Spleen (tissue), 11 donors: ENCODE results near the gene MMP1. TPM values are rescaled to one million over a fixed set of nuclear protein-coding genes. Genes with fewer than 3 reads are reported as not detected.

Experiments
- DNase-seq: peaks from one replicate; pipeline ENCODE4 v3.0.0-alpha.2; 2020
- H3K27ac ChIP-seq, 8 donors: fragments of 200-600 bp; sonication (generic) in 7 of 8; 1 replicate in 4 of 8; 2 replicates in 4 of 8; pipeline versions ENCODE4 v1.5.0 to v1.8.0; 2016 to 2021; ENCODE audit warnings: inconsistent platforms in 4 of 8, mild to moderate bottlenecking in 4 of 8, moderate library complexity in 1 of 8
- H3K27me3 ChIP-seq, 7 donors: fragments of 200-600 bp; sonication (generic) in 6 of 7; replicated peaks in 1 of 7; 1 replicate in 4 of 7; 2 replicates in 3 of 7; pipeline versions ENCODE4 v1.5.0 to v1.8.0; 2016 to 2021; ENCODE audit warnings: inconsistent platforms in 3 of 7, mild to moderate bottlenecking in 1 of 7
- H3K36me3 ChIP-seq, 6 donors: fragments of 200-600 bp; sonication (generic) in 5 of 6; 1 replicate in 4 of 6; 2 replicates in 2 of 6; pipeline versions ENCODE4 v1.5.0 to v1.8.0; 2016 to 2021; ENCODE audit warnings: inconsistent platforms in 2 of 6
- H3K4me1 ChIP-seq, 6 donors: fragments of 200-600 bp; sonication (generic) in 5 of 6; 1 replicate in 3 of 6; 2 replicates in 3 of 6; pipeline versions ENCODE4 v1.5.0 to v1.8.0; 2016 to 2021; ENCODE audit warnings: inconsistent platforms in 3 of 6
- H3K4me3 ChIP-seq, 8 donors: fragments of 200-600 bp; sonication (generic) in 7 of 8; 1 replicate in 4 of 8; 2 replicates in 4 of 8; pipeline versions ENCODE4 v1.5.0 to v1.8.0; 2016 to 2021; ENCODE audit warnings: inconsistent platforms in 4 of 8, mild to moderate bottlenecking in 4 of 8, moderate library complexity in 2 of 8
- H3K9me3 ChIP-seq, 8 donors: fragments of 200-600 bp; sonication (generic) in 7 of 8; 1 replicate in 4 of 8; 2 replicates in 4 of 8; pipeline versions ENCODE4 v1.5.0 to v1.8.0; 2016 to 2021; ENCODE audit warnings: inconsistent platforms in 4 of 8
- CTCF ChIP-seq, 11 experiments: fragments of 200-600 bp in 7 of 11; fragments of 450-650 bp in 4 of 11; sonication (generic) in 4 of 11; IDR thresholded peaks in 8 of 11; conservative IDR thresholded peaks in 3 of 11; 1 replicate in 7 of 11; 2 replicates in 4 of 11; pipeline versions ENCODE4 v1.4.0 to v1.8.0; 2016 to 2021; ENCODE audit warnings: antibody characterized with exemption in 11 of 11, inconsistent platforms in 4 of 11, mild to moderate bottlenecking in 1 of 11
- POLR2A ChIP-seq, 3 donors: fragments of 450-650 bp; IDR thresholded peaks; one replicate each; pipeline ENCODE4 v1.5.1; 2017; ENCODE audit warnings: antibody characterized with exemption in 3 of 3, mild to moderate bottlenecking in 1 of 3
- POLR2AphosphoS5 ChIP-seq, 3 donors: sonication (generic); formaldehyde crosslinking; IDR thresholded peaks; one replicate each; pipeline ENCODE4 v1.5.1; 2017; ENCODE audit warnings: antibody characterized with exemption in 3 of 3
- WGBS, 5 donors: extraction: QIAGEN DNeasy Blood & Tissue Kit in 3 of 5; methylation state at CpG; one replicate each; pipeline versions ENCODE4 v1.1.5 to v1.1.7; 2013 to 2018; 5-methylcytosine and 5-hydroxymethylcytosine counted together
- intact Hi-C: fragments of 100-400 bp; cut with DNase I; formaldehyde crosslinking; loops from one replicate; pipeline ENCODE4 v1.15.0; 2023; ENCODE audit warnings: low total_unique reads
- polyA plus RNA-seq, 3 donors: library from polyadenylated mRNA; stranded (reverse); fragments of 200-250 nt; gene quantifications; one replicate each; pipeline ENCODE4 v1.2.1, GENCODE V29; 2013
- total RNA-seq, 7 donors: library from RNA; depleted of rRNA in 3 of 7; stranded (reverse); fragments of >200 nt in 3 of 7; fragmentation: NEBNext Ultra II Directional in 4 of 7; extraction: Animal tissue kit (Norgen Biotek cat#: 25700) in 4 of 7; gene quantifications; one replicate each; pipeline versions ENCODE4 v1.1.0 to v1.2.1, GENCODE V29; 2016 to 2021
- donor health status: healthy with polysubstance abuse.
- donor health status: DM: no; HTN: no; CAD: no; lungs with moderate emphysema.
- donor health status: DM: no; HTN: no; CAD: no.
- donor health status: Bipolar disorder and iron deficiency.
- donor health status: healthy.
- donor health status: DM: no; HTN: no; CAD: no.
- donor health status: DM: yes; HTN: yes; CAD: no.

Gene MMP1
- total and polyA plus RNA-seq, 10 donors: 1.00 to 8.8 (median 2.3) TPM

DNA sequence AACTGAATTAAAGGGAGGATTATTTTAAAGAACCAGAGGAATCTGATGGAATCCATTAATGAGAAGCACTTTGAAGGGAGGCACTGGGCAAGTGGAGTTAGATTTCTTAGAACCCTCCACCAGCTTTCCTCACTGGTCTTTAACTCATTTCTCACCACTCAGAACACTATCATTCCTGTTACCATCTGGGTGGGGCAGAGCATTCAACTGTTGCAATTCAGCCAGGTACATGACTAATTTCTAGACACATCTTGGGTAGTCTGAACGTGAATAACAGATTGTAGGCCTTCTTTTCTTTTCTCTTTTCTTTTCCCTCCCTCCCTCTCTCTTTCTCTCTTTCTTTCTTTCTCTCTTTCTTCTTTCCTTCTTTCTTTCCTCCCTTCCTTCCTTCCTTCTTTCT is 15.5 kb upstream of the MMP1 start:
- Histone ChIP-seq H3K4me1 (no peaks in the 10 kb centered on the region), H3K36me3 (no peaks in the 10 kb centered on the region)
- intact Hi-C loops: no loop called here

DNA sequence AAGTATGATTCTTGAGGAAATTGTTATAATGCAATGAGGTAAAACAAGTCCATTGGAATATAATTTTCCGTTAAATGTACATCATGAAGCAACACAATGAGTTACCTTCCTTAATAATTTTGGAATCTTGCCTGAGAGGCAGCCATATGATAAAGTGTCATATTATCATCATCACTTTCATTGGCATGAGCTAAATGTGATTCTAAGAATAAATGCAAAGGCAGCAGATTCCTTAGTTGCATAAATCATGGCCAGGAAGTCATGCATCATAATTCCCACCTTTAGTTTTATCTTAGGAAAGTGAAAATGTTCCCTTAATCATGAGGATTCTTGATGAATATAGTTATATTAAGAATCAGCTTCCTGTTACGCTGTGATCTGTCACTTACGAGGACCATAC is 14.2 kb upstream of the MMP1 start:
- H3K4me1 ChIP-seq: no peaks in the 10 kb centered on the region
- H3K9me3 ChIP-seq: peaks cover 0 to 12% (median 6%) of the 10 kb centered on the region in 8 donors
- intact Hi-C loops: no loop called here
- TF ChIP-seq POLR2A (IDR thresholded peaks at IDR 0.05) (no peak), CTCF (IDR thresholded peaks at IDR 0.05 in 8 of 11, conservative IDR thresholded peaks at IDR 0.05 in 3 of 11) (no peak), POLR2AphosphoS5 (IDR thresholded peaks at IDR 0.05) (no peak)
- no peak overlapping the region for H3K27ac ChIP-seq
- WGBS, 5 donors: 69 to 81% (median 75%) methylated on average over 3 of the region's 3 CpGs
- peaks cover 0 to 15% (median 0%) of the 10 kb centered on the region in 7 donors for H3K27me3 ChIP-seq
- H3K4me3 ChIP-seq: no peak overlapping the region
- no peak for DNase-seq
- H3K36me3 ChIP-seq: no peaks in the 10 kb centered on the region

More for the DNA sequence above, 15.5 kb upstream of the MMP1 start:
- no peak for TF ChIP-seq CTCF (IDR thresholded peaks at IDR 0.05 in 8 of 11, conservative IDR thresholded peaks at IDR 0.05 in 3 of 11)
- TF ChIP-seq POLR2AphosphoS5 (IDR thresholded peaks at IDR 0.05): no peak
- TF ChIP-seq POLR2A (IDR thresholded peaks at IDR 0.05): no peak
- no peak overlapping the region for H3K27ac ChIP-seq
- WGBS, 5 donors: 63 to 79% (median 75%) methylated on average over 1 of the region's 1 CpG
- peaks cover 0 to 9% (median 0%) of the 10 kb centered on the region in 7 donors for H3K27me3 ChIP-seq
- H3K9me3 ChIP-seq: peaks cover 0 to 17% (median 7%) of the 10 kb centered on the region in 8 donors
- no peak overlapping the region for H3K4me3 ChIP-seq
- no peak for DNase-seq

GRCh38 chr11:102810950-102811660 is 13.1 kb upstream of the MMP1 start:
- TF ChIP-seq POLR2A (IDR thresholded peaks at IDR 0.05): no peak
- no peak for TF ChIP-seq CTCF (IDR thresholded peaks at IDR 0.05 in 8 of 11, conservative IDR thresholded peaks at IDR 0.05 in 3 of 11)
- no peak for TF ChIP-seq POLR2AphosphoS5 (IDR thresholded peaks at IDR 0.05)
- intact Hi-C loops: no loop called here

GRCh38 chr11:102809971-102810370 is 12.0 kb upstream of the MMP1 start:
- DNase-seq: no peak
- H3K36me3 ChIP-seq: no peaks in the 10 kb centered on the region
- H3K9me3 ChIP-seq: peaks cover 0 to 3% (median 0%) of the 10 kb centered on the region in 8 donors
- peaks cover 0 to 15% (median 0%) of the 10 kb centered on the region in 7 donors for H3K27me3 ChIP-seq
- intact Hi-C loops: no loop called here
- 77 to 88% (median 80%) methylated on average over 2 of the region's 2 CpGs for WGBS, 5 donors
- TF ChIP-seq POLR2AphosphoS5 (IDR thresholded peaks at IDR 0.05) (no peak), CTCF (IDR thresholded peaks at IDR 0.05 in 8 of 11, conservative IDR thresholded peaks at IDR 0.05 in 3 of 11) (no peak), POLR2A (IDR thresholded peaks at IDR 0.05) (no peak)
- H3K4me3 ChIP-seq: no peak overlapping the region
- no peak overlapping the region for H3K27ac ChIP-seq
- H3K4me1 ChIP-seq: no peaks in the 10 kb centered on the region

More at GRCh38 chr11:102810950-102811660, 13.1 kb upstream of the MMP1 start:
- H3K36me3 ChIP-seq: no peaks in the 10 kb centered on the region
- DNase-seq: no peak
- H3K9me3 ChIP-seq: peaks cover 0 to 10% (median 0%) of the 10 kb centered on the region in 8 donors
- H3K27ac ChIP-seq: no peak overlapping the region
- H3K4me3 ChIP-seq: no peak overlapping the region
- H3K27me3 ChIP-seq: peaks cover 0 to 15% (median 0%) of the 10 kb centered on the region in 7 donors
- H3K4me1 ChIP-seq: no peaks in the 10 kb centered on the region
- WGBS, 5 donors: 11 to 15% (median 13%) methylated on average over 3 of the region's 3 CpGs
